Neural crest cell (in vitro differentiated cells): ENCODE measurements around the gene COL8A2. TPM values are rescaled to one million over a fixed set of nuclear protein-coding genes. Genes with fewer than 3 reads are reported as not detected.
A peak's percentile ranks its signal among the peaks of the same experiment; 100 is the strongest.

ENCODE experiments used
- DNase-seq: peaks from one replicate; pipeline ENCODE4 v3.0.0; 2021; ENCODE audit warnings: low read depth, mixed read lengths, low spot score
- H3K27ac Mint-ChIP-seq: one replicate; pipeline ENCODE4 v1.8.0; 2021; ENCODE audit warnings: mild to moderate bottlenecking, mixed read lengths; ENCODE audit not compliant: unreplicated experiment
- H3K27me3 Mint-ChIP-seq: 2 replicates; pipeline ENCODE4 v1.8.0; 2021; ENCODE audit warnings: low read depth, mild to moderate bottlenecking, mixed read lengths
- H3K36me3 Mint-ChIP-seq: 2 replicates; pipeline ENCODE4 v1.8.0; 2021; ENCODE audit warnings: low read depth, mild to moderate bottlenecking, mixed read lengths
- H3K4me1 Mint-ChIP-seq: 2 replicates; pipeline ENCODE4 v1.8.0; 2021; ENCODE audit warnings: mixed read lengths
- H3K4me3 Mint-ChIP-seq: one replicate; pipeline ENCODE4 v1.8.0; 2021; ENCODE audit warnings: mild to moderate bottlenecking, mixed read lengths
- H3K9me3 Mint-ChIP-seq: 2 replicates; pipeline ENCODE4 v1.8.0; 2021; ENCODE audit warnings: mixed read lengths
- CTCF ChIP-seq: fragments of 200-600 bp; sonication (generic); conservative IDR thresholded peaks from 2 replicates; pipeline ENCODE4 v1.5.0; 2021; ENCODE audit warnings: antibody characterized with exemption, mild to moderate bottlenecking
- long read RNA-seq: library from polyadenylated mRNA; unstranded; transcript quantifications from one replicate; pipeline ENCODE4 v2.0.0, GENCODE V29; 2020
- total RNA-seq: library from RNA; stranded (reverse); gene quantifications from 2 replicates; pipeline ENCODE4 v1.2.1, GENCODE V29; 2021

The COL8A2 gene
- 0.09 TPM in 2 replicates for total RNA-seq
- long read RNA-seq, result 0 reads

GRCh38 chr1:36125129-36125991 is at the start of gene COL8A2:
TSS of gene COL8A2 (minus strand) at chr1:36125222. CDS start at chr1:36100242, 24,980 bp downstream.
- no peak for DNase-seq
- peaks cover 52% of the 10 kb centered on the region for H3K27me3 Mint-ChIP-seq
- peak within 1 kb of the TSS; percentile 56 for H3K4me3 Mint-ChIP-seq
- H3K27ac Mint-ChIP-seq, result no peak within 1 kb of the TSS
- peaks cover 7% of the 10 kb centered on the region for H3K4me1 Mint-ChIP-seq
- no peak for TF ChIP-seq CTCF
- H3K9me3 Mint-ChIP-seq, result no peaks in the 10 kb centered on the region
- H3K36me3 Mint-ChIP-seq, result no peaks in the 10 kb centered on the region

- Mint-ChIP-seq H3K36me3 (peaks cover 4% of the 10 kb centered on the region), H3K27me3 (no peaks in the 10 kb centered on the region), H3K9me3 (no peaks in the 10 kb centered on the region), H3K4me1 (no peaks in the 10 kb centered on the region), H3K4me3 (no peak overlapping the region), H3K27ac (no peak overlapping the region)
- no peak for TF ChIP-seq CTCF
- DNase-seq, result no peak
These were observed 49.7 kb upstream of the COL8A2 start for GRCh38 chr1:36174713-36175112.

GRCh38 chr1:36172983-36173382 is 48.0 kb upstream of the COL8A2 start:
- no peak for TF ChIP-seq CTCF
- Mint-ChIP-seq H3K4me3 (no peak overlapping the region), H3K36me3 (no peaks in the 10 kb centered on the region), H3K9me3 (no peaks in the 10 kb centered on the region), H3K4me1 (no peaks in the 10 kb centered on the region), H3K27me3 (no peaks in the 10 kb centered on the region), H3K27ac (peak overlapping the region; percentile 35)
- no peak for DNase-seq

- peaks cover under 1% of the 10 kb centered on the region for H3K4me1 Mint-ChIP-seq
- no peak for DNase-seq
- no peak for TF ChIP-seq CTCF
- H3K9me3 Mint-ChIP-seq, result no peaks in the 10 kb centered on the region
- H3K27me3 Mint-ChIP-seq, result no peaks in the 10 kb centered on the region
- H3K4me3 Mint-ChIP-seq, result no peak overlapping the region
- H3K27ac Mint-ChIP-seq, result peak overlapping the region; percentile 27
- no peaks in the 10 kb centered on the region for H3K36me3 Mint-ChIP-seq
These were observed 47.2 kb upstream of the COL8A2 start for GRCh38 chr1:36172017-36172747.

GRCh38 chr1:36170643-36171412 is 45.8 kb upstream of the COL8A2 start:
- Mint-ChIP-seq H3K27me3 (no peaks in the 10 kb centered on the region), H3K36me3 (peaks cover 2% of the 10 kb centered on the region), H3K4me1 (peaks cover 12% of the 10 kb centered on the region), H3K4me3 (no peak overlapping the region), H3K9me3 (no peaks in the 10 kb centered on the region), H3K27ac (peak overlapping the region; percentile 89)
- TF ChIP-seq CTCF, result no peak
- no peak for DNase-seq
